Endothelial cell of umbilical vein (primary cell): ENCODE results near the gene TMPRSS9.

Experiments
- EZH2 ChIP-seq: IDR thresholded peaks from 2 replicates; pipeline ENCODE4 v1.6.1; 2012; ENCODE audit warnings: borderline replicate concordance, low read depth, mild to moderate bottlenecking, moderate library complexity, low read length, inconsistent platforms; ENCODE audit not compliant: severe bottlenecking
- POLR2A ChIP-seq: IDR thresholded peaks from 2 replicates; pipeline ENCODE4 v1.6.1; 2012; ENCODE audit warnings: low read depth, mild to moderate bottlenecking, control low read depth, low read length
- TF ChIP-seq, protein P1 (sequence below), 2 donors: IDR thresholded peaks; 1 replicate in 1 of 2; 2 replicates in 1 of 2; pipeline ENCODE4 v1.5.1; 2011; ENCODE audit warnings: low read length in 2 of 2, mild to moderate bottlenecking in 2 of 2, moderate library complexity in 2 of 2, control low read depth in 1 of 2, inconsistent platforms in 1 of 2, low read depth in 1 of 2; ENCODE audit not compliant: insufficient read depth in 1 of 2; ENCODE audit errors: extremely low read depth in 1 of 2

DNA sequence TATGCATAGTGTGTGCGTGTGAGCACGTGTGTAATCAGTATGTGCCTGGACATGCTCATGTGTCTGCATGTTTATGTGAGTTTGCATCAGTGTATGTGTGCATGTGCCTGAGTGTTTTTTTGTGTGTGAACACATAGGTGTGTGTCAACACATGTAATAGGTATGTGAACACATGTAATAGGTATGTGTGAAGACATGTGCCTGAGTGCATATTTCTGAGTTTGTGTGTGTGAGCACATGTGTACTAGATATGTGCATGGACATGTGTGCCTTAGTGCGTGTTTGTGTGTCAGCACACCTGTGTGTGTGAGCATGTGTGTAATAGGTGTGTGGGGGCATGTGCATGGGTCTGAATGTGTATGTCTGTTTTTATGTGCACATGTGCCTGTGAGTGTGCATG lies 24.2 kb upstream of the TMPRSS9 start:
- TF ChIP-seq, protein P1, sequence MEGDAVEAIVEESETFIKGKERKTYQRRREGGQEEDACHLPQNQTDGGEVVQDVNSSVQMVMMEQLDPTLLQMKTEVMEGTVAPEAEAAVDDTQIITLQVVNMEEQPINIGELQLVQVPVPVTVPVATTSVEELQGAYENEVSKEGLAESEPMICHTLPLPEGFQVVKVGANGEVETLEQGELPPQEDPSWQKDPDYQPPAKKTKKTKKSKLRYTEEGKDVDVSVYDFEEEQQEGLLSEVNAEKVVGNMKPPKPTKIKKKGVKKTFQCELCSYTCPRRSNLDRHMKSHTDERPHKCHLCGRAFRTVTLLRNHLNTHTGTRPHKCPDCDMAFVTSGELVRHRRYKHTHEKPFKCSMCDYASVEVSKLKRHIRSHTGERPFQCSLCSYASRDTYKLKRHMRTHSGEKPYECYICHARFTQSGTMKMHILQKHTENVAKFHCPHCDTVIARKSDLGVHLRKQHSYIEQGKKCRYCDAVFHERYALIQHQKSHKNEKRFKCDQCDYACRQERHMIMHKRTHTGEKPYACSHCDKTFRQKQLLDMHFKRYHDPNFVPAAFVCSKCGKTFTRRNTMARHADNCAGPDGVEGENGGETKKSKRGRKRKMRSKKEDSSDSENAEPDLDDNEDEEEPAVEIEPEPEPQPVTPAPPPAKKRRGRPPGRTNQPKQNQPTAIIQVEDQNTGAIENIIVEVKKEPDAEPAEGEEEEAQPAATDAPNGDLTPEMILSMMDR (IDR thresholded peaks at IDR 0.05; ENCODE audit: extremely low read depth in 1 of 2, insufficient read depth in 1 of 2, low read depth in 1 of 2, low read length in 2 of 2): no peak
- TF ChIP-seq POLR2A (no peak), EZH2 (no peak)
